ENCODE measurements around the gene CUL7.
A peak's percentile ranks its signal among the peaks of the same experiment; 100 is the strongest.
"Not testable (repeated sequence)": the region's sequence is repeated elsewhere in the genome, so short reads cannot be mapped to it uniquely, and the experiment has no call there.

Gene CUL7

GRCh38 chr6:43045371-43045930, 8.2 kb downstream of the CUL7 start:
- no peak for DNase-seq (ENCODE audit: low read depth)

DNA sequence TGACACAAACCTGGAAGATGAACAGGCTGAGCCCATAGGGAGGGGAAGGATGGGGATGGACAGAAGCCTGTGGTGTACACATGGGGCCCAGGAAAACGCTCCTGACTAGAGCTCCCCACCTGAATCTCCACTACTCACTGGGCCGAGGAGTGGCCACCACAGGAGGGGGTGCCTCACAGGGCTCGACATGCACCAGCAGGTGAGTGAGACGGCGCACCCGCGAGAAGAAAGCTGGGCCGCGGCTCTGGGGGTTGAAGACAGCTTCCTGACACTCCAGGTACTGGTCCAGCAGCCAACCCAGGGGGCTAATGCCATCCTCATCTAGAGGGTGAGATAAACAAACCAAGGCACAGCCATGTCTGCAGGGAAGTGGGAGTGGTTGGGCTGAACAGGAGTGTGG, 10.3 kb downstream of the CUL7 start:
- no peak for DNase-seq (ENCODE audit: low read depth)

- DNase-seq (ENCODE audit: low read depth), result not testable (repeated sequence)
Observed at GRCh38 chr6:43041475-43041874, 12.2 kb downstream of the CUL7 start.

DNA sequence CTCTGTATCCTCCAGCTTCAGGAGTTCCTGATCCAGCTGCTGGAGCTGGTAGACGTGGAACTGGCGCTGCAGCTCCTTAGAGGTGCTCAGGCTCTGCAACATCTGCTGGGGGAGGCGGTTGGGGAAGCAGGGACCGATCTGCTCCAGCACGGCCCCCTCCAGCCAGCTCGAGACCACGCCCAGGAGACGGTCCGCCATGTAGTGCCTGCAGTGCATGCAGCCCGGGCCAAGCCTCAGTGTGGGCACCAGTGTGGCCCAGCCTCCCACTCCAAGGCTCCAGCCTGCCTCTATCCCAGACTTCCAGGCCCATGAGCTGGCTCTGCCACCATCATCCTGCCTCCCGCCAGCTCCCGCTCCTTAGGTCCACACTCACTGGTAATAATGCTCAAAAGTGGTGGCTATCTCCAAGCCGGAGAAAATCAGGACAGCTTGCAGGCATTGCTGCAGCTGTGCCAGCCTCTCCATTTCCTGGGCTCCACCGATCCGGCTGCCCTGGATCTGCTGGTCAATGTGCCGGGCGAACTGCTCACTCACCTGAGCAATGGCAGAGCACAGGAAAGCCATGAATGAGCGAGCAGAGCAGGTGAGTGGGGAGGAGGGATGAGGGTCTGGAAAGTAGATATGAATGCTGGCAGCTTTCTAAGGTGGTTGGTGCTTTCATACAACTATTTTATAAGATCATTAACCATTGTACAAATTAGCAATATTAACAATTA, 13.0 kb downstream of the CUL7 start:
- DNase-seq (ENCODE audit: low read depth), result no peak

DNA sequence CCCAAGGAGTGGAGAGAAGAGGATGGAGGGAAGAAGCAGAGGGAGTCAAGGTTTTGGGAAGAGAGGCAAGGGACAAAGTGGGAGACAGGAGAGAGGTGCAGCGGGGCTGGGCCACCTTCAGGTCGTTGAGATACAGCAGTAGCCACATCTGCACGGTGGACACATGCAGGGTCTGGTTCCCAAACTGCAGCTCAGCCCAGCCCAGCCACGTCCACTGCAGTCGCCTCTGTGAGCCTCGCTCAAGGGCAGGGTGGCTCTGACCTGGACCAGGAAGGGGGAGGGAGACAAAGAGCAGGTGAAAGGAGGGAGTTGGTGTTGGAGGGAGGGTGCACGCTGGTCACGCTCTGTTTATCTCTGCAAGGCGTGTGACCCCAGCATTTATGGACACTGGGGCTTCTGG, 14.9 kb downstream of the CUL7 start:
- DNase-seq (ENCODE audit: low read depth), result no peak

GRCh38 chr6:43037706-43038105, 15.9 kb downstream of the CUL7 start:
- no peak for DNase-seq (ENCODE audit: low read depth)

DNA sequence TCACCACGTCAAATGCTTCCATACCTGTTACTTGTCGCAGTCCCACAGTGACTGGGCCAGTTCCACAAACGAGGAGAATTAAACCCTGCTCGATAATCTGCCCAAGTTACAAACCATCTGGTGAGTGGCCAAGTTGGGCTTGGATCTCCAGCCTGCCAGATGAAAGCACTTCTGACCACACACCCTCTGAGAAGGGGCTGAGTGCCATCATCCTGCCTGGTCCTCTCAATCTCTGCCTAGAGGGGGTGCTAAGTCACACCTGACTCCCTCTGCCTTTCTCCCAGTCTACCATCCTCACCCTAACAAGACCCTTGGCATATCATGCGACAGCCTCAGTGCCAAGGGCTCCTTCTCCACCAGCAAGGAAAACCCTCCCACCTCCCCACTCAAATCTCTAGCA, 16.5 kb downstream of the CUL7 start:
- DNase-seq (ENCODE audit: low read depth), result no peak

- DNase-seq (ENCODE audit: low read depth), result no peak
Observed at GRCh38 chr6:43036712-43037111, 16.9 kb downstream of the CUL7 start.

DNA sequence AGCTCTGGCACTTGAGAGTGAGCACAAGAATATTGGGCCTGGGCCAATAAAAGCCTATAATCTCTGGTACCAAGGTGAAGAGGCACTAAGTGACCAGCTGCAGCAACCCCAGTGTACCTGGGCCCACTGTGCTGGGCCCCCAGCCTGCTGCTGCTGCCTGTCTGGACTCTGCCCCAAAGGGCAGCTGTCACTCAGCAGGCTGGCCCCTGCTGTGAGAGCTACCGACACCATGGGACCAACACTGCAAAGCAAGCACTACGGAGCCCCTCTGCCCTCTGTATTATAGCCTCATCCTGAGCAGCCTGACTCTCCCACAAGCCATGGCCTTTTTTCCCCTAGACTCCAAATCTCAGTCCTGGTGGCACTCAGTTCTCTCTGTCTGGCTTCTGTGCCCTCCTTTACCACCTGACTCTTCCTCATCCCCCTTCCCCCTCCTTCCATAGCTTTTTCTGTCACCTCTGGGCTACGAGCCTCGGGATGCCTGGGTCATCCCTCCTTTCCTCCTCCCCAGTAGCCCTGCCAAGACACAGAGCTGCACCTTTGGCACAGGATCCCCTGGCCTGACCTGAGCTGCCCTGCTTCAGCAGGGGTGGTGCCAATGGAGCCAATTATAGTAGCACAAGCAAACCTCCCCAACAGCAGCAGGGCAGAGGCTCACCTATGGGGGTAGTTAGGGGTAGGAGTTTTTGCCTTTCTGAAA, 18.0 kb downstream of the CUL7 start:
- DNase-seq (ENCODE audit: low read depth), result no peak

DNA sequence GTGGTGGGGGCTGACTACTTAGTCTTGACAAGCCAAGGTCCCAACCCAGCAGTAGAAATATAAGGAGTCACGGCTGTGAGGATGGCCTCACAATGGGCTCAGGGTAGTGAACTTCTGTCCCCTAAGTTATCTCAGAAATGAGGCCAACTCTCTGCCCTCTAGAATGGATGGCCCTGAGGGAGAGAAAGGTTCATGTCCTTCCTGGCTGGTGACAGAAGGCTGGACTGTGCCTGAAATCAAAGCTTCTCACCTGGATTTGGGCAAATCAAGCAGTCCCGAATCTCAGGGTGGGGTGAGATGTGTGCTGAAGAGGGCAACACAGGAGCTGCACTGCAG, 19.5 kb downstream of the CUL7 start:
- no peak for DNase-seq (ENCODE audit: low read depth)

GRCh38 chr6:43033496-43034189, 20.0 kb downstream of the CUL7 start:
- DNase-seq (ENCODE audit: low read depth), result no peak

GRCh38 chr6:43032326-43032725, 21.3 kb downstream of the CUL7 start:
- no peak for DNase-seq (ENCODE audit: low read depth)

GRCh38 chr6:43029120-43029519, 24.5 kb downstream of the CUL7 start:
- no peak for DNase-seq (ENCODE audit: low read depth)

DNA sequence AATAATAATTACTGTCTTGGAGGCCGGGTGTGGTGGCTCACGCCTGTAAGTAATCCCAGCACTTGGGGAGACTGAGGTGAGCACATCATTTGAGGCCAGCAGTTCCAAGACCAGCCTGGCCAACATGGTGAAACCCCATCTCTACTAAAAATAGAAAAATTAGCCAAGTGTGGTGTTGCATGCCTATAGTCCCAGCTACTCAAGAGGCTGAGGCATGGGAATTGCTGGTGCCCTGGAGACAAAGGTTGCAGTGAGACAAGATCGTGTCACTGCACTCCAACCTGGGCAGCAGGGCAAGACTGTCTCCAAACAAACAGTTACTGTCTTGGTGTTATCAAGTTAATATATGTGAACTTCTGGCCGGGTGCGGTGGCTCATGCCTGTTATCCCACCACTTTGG, 27.3 kb downstream of the CUL7 start:
- no peak for DNase-seq (ENCODE audit: low read depth)

GRCh38 chr6:43024436-43024835, 29.2 kb downstream of the CUL7 start:
- no peak for DNase-seq (ENCODE audit: low read depth)

DNA sequence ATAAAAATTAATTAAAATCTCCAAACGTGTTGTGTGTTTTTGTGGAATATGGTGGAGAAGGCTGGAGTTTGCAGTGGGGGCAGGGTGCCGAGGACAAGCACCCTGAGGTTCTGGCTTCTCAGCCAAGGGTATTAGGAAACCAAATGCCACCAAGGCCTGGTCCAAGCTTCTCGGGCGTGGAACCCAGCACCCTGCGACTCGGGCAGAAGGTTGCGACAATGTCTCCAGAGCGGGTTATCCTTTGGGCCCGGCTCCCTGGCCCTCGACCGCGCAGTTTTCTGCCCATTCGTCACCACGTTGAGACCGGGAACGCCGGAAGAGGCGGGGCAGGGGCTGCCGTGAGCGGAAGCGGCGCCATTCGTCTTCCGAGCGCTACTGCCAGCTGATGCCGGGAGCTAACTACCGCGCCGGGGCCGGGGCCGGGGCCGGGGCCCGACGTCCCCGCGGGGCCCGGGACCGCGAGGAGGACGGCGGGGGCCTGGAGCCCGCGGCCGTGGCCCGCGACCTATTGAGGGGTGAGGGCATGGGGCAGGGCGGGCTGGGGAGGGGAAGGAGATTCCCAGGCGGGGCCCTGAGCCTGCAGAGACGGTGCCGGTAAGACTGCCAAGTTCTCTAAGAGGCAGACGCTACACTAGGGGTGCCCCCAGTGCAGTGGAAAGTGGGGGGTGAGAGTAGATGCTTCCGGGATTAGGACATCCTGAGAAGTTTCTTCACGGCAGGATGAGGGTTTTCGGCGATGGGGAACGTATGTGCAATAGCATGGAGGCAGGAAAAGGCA, 32.2 kb downstream of the CUL7 start, which contains the start of gene RRP36:
Gene RRP36 (plus strand): TSS at position 354 of the 778 bp plus-strand sequence. CDS start 32 bp downstream, at position 386.
- peak; percentile 32 for DNase-seq (ENCODE audit: low read depth)

- no peak for DNase-seq (ENCODE audit: low read depth)
Observed at GRCh38 chr6:43020847-43021246, 32.8 kb downstream of the CUL7 start.

DNA sequence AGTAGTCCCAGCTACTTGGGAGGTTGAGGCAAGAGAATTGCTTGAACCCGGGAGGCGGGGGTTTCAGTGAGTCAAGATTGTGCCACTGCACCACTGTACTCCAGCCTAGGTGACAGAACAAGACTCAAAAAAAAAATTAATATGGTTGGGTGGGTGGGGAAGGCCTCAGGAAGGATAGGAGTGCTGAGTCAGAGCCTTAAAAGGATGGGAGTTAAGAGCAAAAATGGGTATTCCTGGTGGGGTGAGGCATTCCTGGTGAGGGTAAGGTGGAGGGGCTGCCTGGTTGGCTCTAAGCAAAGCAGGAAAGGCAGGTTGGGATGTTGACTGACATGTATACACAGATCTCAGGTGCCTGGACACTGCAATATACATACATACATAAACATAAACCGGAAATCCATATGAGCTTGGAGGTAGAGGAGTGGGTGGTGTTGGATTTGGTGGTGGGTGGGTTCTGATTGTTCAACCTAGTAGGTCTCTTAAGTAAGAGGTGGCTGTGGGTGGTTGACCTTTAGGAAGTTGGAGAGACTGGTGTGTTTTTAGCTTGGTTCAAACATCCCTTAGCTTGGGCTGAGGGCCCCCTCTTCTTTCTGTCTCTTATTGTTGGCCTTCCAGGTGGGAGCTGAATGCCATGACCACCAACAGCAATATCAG, 33.5 kb downstream of the CUL7 start:
- DNase-seq (ENCODE audit: low read depth), result no peak

DNA sequence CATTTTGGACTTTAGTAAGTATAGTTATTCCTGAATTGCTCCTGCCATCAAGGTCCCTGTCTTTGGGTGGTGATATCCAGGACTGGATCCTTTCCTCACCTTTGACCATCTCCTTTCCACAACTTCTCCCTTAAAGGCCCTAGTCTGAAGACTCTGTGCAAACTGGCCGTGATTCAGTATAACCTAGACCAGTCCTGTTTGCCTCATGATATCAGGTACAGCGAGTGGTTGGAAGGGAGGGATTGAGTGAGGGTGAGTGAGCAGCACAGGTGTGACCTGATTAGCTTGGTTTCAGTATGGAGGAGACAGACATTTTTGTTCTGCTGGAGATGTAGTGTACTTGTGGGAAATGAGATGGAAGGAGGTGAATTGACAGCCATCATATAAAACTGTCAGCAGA, 34.5 kb downstream of the CUL7 start:
- no peak for DNase-seq (ENCODE audit: low read depth)

- DNase-seq (ENCODE audit: low read depth), result no peak
Observed at GRCh38 chr6:43016943-43017334, 36.7 kb downstream of the CUL7 start.

DNA sequence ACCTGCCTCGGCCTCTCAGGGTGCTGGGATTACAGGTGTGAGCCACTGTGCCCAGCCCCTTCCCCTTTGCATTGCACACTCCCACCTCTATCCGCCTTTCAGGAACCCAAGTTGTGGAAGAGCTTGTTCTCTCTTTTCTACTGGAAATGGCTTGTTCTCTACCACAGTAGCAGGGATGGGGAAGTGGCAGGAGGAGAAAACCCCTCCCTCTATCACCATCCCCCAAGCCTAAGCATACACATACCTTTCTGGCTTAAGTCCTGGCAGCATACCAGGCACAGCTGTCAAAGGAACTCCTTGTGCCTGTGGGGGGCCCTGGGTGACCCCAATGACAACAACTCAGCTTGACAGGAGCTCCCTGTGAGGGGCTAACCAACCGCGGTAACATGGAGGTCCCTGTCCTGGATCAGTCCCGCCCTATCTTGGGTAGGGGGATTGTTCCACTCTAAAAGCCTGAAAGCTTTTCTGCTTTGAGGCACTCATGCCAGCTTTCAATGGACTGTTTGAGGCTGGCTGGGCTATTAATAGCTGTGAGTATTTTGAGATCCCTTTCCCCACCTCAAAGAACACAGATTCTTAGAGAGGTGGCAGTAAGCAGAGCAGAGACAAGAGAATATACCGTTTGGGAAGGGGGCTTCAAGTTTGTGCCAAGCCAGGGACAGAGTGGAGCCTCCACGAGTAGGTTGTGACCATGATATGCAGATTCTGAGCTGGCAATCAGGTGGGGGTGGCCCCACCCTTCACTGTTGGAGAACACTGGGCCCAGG, 37.3 kb downstream of the CUL7 start:
- no peak for DNase-seq (ENCODE audit: low read depth)

Data from fibroblast of the conjunctiva (primary cell).